Measurements from ENCODE around the gene LENG8. TPM values are rescaled to one million over a fixed set of nuclear protein-coding genes. Genes with fewer than 3 reads are reported as not detected.
A peak's percentile ranks its signal among the peaks of the same experiment; 100 is the strongest.

Gene LENG8
- total and polyA plus RNA-seq, 2 of the 13 experiments (the other 11 are each of a cell fraction or from before 2014, with no cell fraction given): 14.3 to 41.9 TPM

DNA sequence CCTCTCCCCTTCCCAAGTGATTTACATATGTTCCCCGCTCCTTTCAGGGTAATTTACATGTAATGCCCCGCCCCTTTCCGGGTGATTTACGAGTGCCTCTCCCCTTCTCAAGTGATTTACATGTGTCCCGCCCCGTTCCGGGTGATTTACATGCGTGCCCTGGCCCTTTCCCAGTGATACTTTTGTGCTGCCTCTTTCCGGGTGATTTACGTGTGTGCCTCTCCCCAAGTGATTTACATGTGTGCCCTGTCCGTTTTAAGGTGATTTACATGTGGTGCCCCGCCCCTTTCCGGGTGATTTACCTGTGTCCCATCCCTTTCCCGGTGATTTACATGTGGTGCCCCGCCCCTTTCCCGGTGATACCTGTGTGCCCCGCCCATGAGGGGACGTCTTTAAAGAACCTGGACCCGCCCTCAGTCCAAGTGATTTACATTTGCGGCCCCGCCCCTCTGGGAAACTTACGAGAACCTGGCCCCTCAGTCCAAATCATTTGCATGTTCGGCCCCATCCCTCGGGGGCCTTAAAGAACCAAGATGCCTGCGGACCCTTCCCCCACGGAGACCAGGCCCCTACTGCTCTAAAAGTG lies 15.1 kb downstream of the LENG8 start (continued):
- TF ChIP-seq ZNF7 (CRISPR knock-in tag; IDR thresholded peaks at IDR 0.05) (no peak), NCOA2 (CRISPR knock-in tag; IDR thresholded peaks at IDR 0.05) (no peak), TARDBP (CRISPR knock-in tag; IDR thresholded peaks at IDR 0.05) (no peak), TMF1 (CRISPR knock-in tag; IDR thresholded peaks at IDR 0.05; ENCODE audit: low read depth) (no peak), HBP1 (CRISPR knock-in tag; IDR thresholded peaks at IDR 0.05; ENCODE audit: low read depth) (no peak), ZNF629 (CRISPR knock-in tag; conservative IDR thresholded peaks at IDR 0.05) (no peak), ZNF644 (CRISPR knock-in tag; IDR thresholded peaks at IDR 0.05; ENCODE audit: low read depth) (no peak), MED13 (CRISPR knock-in tag; IDR thresholded peaks at IDR 0.05) (no peak), KIAA2018 (CRISPR knock-in tag; IDR thresholded peaks at IDR 0.05; ENCODE audit: borderline replicate concordance) (0 out of 2 replicates have a peak, but pooled peaks have one; percentile 43), NFKB2 (CRISPR knock-in tag; IDR thresholded peaks at IDR 0.05; ENCODE audit: borderline replicate concordance) (no peak), U2AF1 (optimal IDR thresholded peaks at IDR 0.05; ENCODE audit: low read depth, low read length) (no peak), CBX2 (IDR thresholded peaks at IDR 0.05; ENCODE audit: low read depth, low read length) (no peak), CBX2 (CRISPR knock-in tag; IDR thresholded peaks at IDR 0.05; ENCODE audit: low read depth) (no peak), ZFP41 (CRISPR knock-in tag; IDR thresholded peaks at IDR 0.05; ENCODE audit: borderline replicate concordance) (no peak), SP1 (IDR thresholded peaks at IDR 0.05) (no peak; the same call in 1 of the 2 replicates), SP1 (CRISPR knock-in tag; IDR thresholded peaks at IDR 0.05) (no peak; the same call in 1 of the 2 replicates)
- TF ChIP-seq, protein P1, sequence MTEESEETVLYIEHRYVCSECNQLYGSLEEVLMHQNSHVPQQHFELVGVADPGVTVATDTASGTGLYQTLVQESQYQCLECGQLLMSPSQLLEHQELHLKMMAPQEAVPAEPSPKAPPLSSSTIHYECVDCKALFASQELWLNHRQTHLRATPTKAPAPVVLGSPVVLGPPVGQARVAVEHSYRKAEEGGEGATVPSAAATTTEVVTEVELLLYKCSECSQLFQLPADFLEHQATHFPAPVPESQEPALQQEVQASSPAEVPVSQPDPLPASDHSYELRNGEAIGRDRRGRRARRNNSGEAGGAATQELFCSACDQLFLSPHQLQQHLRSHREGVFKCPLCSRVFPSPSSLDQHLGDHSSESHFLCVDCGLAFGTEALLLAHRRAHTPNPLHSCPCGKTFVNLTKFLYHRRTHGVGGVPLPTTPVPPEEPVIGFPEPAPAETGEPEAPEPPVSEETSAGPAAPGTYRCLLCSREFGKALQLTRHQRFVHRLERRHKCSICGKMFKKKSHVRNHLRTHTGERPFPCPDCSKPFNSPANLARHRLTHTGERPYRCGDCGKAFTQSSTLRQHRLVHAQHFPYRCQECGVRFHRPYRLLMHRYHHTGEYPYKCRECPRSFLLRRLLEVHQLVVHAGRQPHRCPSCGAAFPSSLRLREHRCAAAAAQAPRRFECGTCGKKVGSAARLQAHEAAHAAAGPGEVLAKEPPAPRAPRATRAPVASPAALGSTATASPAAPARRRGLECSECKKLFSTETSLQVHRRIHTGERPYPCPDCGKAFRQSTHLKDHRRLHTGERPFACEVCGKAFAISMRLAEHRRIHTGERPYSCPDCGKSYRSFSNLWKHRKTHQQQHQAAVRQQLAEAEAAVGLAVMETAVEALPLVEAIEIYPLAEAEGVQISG (CRISPR knock-in tag; IDR thresholded peaks at IDR 0.05): no peak
- TF ChIP-seq, protein P2, sequence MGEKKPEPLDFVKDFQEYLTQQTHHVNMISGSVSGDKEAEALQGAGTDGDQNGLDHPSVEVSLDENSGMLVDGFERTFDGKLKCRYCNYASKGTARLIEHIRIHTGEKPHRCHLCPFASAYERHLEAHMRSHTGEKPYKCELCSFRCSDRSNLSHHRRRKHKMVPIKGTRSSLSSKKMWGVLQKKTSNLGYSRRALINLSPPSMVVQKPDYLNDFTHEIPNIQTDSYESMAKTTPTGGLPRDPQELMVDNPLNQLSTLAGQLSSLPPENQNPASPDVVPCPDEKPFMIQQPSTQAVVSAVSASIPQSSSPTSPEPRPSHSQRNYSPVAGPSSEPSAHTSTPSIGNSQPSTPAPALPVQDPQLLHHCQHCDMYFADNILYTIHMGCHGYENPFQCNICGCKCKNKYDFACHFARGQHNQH (CRISPR knock-in tag; IDR thresholded peaks at IDR 0.05): no peak

Measured in HepG2 (cell line).